Omental fat pad (tissue), 4 donors: ENCODE data around the gene TMEM8B. TPM values are rescaled to one million over a fixed set of nuclear protein-coding genes. Genes with fewer than 3 reads are reported as not detected.
"Not testable (repeated sequence)": the region's sequence is repeated elsewhere in the genome, so short reads cannot be mapped to it uniquely, and the experiment has no call there.

Experiments used
- ATAC-seq: fragments of 150-250 bp; one replicate; pipeline ENCODE4 v1.9.1; 2016; ENCODE audit warnings: mild to moderate bottlenecking, moderate library complexity; ENCODE audit not compliant: low FRiP score
- DNase-seq: peaks from one replicate; pipeline ENCODE4 v3.0.0-alpha.2; 2019; ENCODE audit warnings: low spot score
- small RNA-seq: library from RNA; depleted of rRNA; stranded (forward); fragments of <200 nt; gene quantifications from one replicate; pipeline ENCODE3, GENCODE V24; 2016
- total RNA-seq, 4 donors: library from RNA; depleted of rRNA; stranded (reverse); fragments of >200 nt; gene quantifications; one replicate each; pipeline ENCODE4 v1.1.0, GENCODE V29; 2016
- TF ChIP-seq, protein P1 (sequence below), 3 donors: fragments of 450-650 bp; IDR thresholded peaks; one replicate each; pipeline ENCODE4 v1.5.1; 2016 to 2017; ENCODE audit warnings: antibody characterized with exemption in 3 of 3, mild to moderate bottlenecking in 3 of 3, moderate library complexity in 2 of 3

The TMEM8B gene
- total RNA-seq, 4 donors from 2014 or later: 2.7 to 13.2 (median 4.6) TPM

DNA sequence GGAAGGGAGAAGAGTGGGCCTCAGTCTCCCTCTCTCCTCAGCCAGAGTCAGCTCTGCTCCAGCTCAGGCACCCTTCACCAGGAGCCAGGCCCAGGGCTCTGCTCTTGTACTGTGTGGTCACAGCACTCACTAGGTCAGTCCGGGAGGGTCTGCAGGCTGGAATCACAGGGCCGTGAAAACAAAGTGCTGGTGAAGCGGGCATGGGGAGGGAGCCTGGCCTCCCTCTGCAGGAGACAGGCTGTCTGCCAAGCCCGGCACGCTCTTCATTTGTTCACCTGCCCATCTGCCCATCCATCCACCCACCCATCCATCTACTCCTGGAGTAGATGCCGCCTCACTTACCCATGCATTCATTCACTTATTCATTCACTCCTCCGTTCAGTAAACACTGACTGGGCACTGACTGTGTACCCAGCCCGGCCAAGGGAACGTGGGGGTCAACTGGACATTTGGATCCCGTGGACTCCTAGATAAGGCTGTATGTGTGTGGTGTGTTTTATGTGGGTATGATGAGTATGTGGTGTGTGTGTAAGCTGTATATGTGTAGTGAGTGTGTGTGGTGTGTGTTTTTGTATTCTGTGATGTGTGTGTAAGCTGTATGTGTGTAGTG is 83.9 kb downstream of the TMEM8B start:
- ATAC-seq (no peak), DNase-seq (no peak)
- TF ChIP-seq, protein P1, sequence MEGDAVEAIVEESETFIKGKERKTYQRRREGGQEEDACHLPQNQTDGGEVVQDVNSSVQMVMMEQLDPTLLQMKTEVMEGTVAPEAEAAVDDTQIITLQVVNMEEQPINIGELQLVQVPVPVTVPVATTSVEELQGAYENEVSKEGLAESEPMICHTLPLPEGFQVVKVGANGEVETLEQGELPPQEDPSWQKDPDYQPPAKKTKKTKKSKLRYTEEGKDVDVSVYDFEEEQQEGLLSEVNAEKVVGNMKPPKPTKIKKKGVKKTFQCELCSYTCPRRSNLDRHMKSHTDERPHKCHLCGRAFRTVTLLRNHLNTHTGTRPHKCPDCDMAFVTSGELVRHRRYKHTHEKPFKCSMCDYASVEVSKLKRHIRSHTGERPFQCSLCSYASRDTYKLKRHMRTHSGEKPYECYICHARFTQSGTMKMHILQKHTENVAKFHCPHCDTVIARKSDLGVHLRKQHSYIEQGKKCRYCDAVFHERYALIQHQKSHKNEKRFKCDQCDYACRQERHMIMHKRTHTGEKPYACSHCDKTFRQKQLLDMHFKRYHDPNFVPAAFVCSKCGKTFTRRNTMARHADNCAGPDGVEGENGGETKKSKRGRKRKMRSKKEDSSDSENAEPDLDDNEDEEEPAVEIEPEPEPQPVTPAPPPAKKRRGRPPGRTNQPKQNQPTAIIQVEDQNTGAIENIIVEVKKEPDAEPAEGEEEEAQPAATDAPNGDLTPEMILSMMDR (IDR thresholded peaks at IDR 0.05): no peak

DNA sequence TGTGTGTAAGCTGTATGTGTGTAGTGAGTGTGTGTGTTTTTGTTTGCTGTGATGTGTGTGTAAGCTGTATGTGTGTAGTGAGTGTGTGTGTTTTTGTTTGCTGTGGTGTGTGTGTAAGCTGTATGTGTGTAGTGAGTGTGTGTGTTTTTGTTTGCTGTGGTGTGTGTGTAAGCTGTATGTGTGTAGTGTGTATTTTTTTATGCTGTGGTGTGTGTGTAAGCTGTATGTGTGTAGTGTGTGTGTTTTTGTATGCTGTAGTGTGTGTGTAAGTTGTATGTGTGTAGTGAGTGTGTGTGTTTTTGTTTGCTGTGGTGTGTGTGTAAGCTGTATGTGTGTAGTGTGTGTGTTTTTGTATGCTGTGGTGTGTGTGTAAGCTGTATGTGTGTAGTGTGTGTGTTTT is 84.4 kb downstream of the TMEM8B start:
- DNase-seq, ATAC-seq: not testable (repeated sequence)

DNA sequence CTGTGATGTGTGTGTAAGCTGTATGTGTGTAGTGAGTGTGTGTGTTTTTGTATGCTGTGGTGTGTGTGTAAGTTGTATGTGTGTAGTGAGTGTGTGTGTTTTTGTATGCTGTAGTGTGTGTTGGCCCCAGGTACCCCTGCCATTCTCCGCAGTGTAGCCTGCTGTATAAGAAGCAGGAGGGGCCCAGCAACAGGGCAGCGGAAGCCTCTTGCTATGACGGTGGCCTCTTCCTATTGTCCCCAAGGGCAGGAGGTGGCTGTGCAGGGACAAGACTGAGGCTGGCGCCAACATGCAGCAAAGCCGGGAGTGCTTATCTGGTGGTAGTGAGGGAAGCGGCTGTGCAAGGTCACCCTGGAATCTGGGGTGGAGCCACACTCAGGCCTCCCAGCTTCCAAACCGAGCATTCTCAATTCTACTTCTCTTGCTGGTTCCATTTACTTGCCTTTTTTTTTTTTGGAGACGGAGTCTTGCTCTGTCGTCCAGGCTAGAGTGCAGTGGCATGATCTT is 85.3 kb downstream of the TMEM8B start:
- TF ChIP-seq, protein P1 (IDR thresholded peaks at IDR 0.05): no peak
- DNase-seq (no peak), ATAC-seq (no peak)

Small RNAs within 50 kb of the gene (small RNA-seq; reads per million reads assigned to genes)
- not detected for gene HINT2

Other genes with a start within 250 kb of the TMEM8B start
- 10 to 100 TPM; 29.6 to 53.0 (median 36.5) TPM for gene TESK1, start 224.0 kb upstream of the TMEM8B start, total RNA-seq
- gene CD72, start 210.8 kb upstream of the TMEM8B start, total RNA-seq: 10 to 100 TPM in 1 of 4 donors, 1 to 10 TPM in 3; 1.6 to 15.5 (median 4.9) TPM
- 1 to 10 TPM in 3 of 4 donors, under 1 TPM in 1; 0.74 to 5.2 (median 1.1) TPM for gene SIT1, start 178.3 kb upstream of the TMEM8B start, total RNA-seq
- 1,000 to 10,000 TPM in 3 of 4 donors, 100 to 1,000 TPM in 1; 841 to 3,200 (median 2,180) TPM for gene RMRP, start 171.2 kb upstream of the TMEM8B start, total RNA-seq
- gene CCDC107, start 170.9 kb upstream of the TMEM8B start, total RNA-seq: 100 to 1,000 TPM in 1 of 4 donors, 10 to 100 TPM in 3; 35.8 to 108 (median 52.5) TPM
- 1 to 10 TPM in 1 of 4 donors, under 1 TPM in 2, not detected in 1; 0.36 to 2.8 (median 0.65) TPM for gene ARHGEF39, start 164.0 kb upstream of the TMEM8B start, total RNA-seq
- 10 to 100 TPM in 1 of 4 donors, 1 to 10 TPM in 1, under 1 TPM in 1, not detected in 1; 0.82 to 35.4 (median 2.0) TPM for gene CA9, start 155.3 kb upstream of the TMEM8B start, total RNA-seq
- gene TPM2, start 139.3 kb upstream of the TMEM8B start, total RNA-seq: 100 to 1,000 TPM; 150 to 301 (median 237) TPM
- gene TLN1, start 97.0 kb upstream of the TMEM8B start, total RNA-seq: 100 to 1,000 TPM; 301 to 553 (median 412) TPM
- gene CREB3, start 96.6 kb upstream of the TMEM8B start, total RNA-seq: 10 to 100 TPM; 43.2 to 48.3 (median 45.8) TPM
- gene GBA2, start 80.0 kb upstream of the TMEM8B start, total RNA-seq: 10 to 100 TPM; 33.7 to 94.7 (median 57.9) TPM
- 10 to 100 TPM; 12.7 to 19.2 (median 17.5) TPM for gene RGP1, start 79.9 kb upstream of the TMEM8B start, total RNA-seq
- not detected for gene MSMP, start 75.0 kb upstream of the TMEM8B start, total RNA-seq
- 10 to 100 TPM; 13.7 to 28.2 (median 24.3) TPM for gene NPR2, start 37.6 kb upstream of the TMEM8B start, total RNA-seq
- 1 to 10 TPM in 2 of 4 donors, under 1 TPM in 1, not detected in 1; 0.65 to 2.8 (median 2.0) TPM for gene SPAG8, start 17.0 kb upstream of the TMEM8B start, total RNA-seq
- 10 to 100 TPM; 19.8 to 49.7 (median 40.6) TPM for gene HINT2, start 14.2 kb upstream of the TMEM8B start, total RNA-seq
- gene FAM221B, start 496 bp upstream of the TMEM8B start, total RNA-seq: not detected
- gene OR13J1, start 41.2 kb downstream of the TMEM8B start, total RNA-seq: not detected
- 10 to 100 TPM in 2 of 4 donors, 1 to 10 TPM in 2; 5.1 to 17.5 (median 11.3) TPM for gene HRCT1, start 77.0 kb downstream of the TMEM8B start, total RNA-seq
- gene SPAAR, start 80.3 kb downstream of the TMEM8B start, total RNA-seq: 10 to 100 TPM in 3 of 4 donors, 1 to 10 TPM in 1; 5.6 to 70.1 (median 18.4) TPM
- not detected for gene OR2S2, start 128.9 kb downstream of the TMEM8B start, total RNA-seq
- gene RECK, start 207.7 kb downstream of the TMEM8B start, total RNA-seq: 10 to 100 TPM; 15.0 to 27.7 (median 21.7) TPM